Body of pancreas (tissue), 4 donors: ENCODE results near the gene ALDH8A1.

ENCODE experiments used
- CTCF ChIP-seq, 7 experiments: fragments of 450-650 bp in 4 of 7; fragments of 200-600 bp in 3 of 7; sonication (generic) in 3 of 7; IDR thresholded peaks; one replicate each; pipeline ENCODE4 v1.5.1; 2016 to 2019; ENCODE audit warnings: antibody characterized with exemption in 7 of 7
- POLR2A ChIP-seq, 3 donors: fragments of 450-650 bp; IDR thresholded peaks; one replicate each; pipeline ENCODE4 v1.6.1; 2016; ENCODE audit warnings: antibody characterized with exemption in 3 of 3, mild to moderate bottlenecking in 2 of 3

DNA sequence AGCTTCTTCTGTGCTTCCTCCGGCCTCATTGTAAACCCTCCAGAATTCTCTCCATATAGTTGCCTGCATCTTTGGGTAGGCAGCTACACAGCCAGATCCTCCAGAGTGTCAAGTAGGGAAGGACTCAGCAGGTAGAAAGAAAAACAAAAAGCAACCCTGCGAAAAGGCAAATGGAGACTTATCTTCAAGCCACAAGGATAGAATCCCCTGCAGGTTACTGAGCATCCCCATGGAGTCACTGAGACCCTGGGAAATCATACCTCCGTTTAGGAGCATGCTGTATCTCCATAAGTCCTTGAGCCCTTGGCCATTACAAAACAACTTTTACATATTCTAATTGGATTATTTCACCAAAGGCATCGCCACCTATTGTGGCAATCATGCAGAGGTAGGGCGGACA lies 28.6 kb downstream of the ALDH8A1 start:
- no peak for TF ChIP-seq CTCF (IDR thresholded peaks at IDR 0.05)
- no peak for TF ChIP-seq POLR2A (IDR thresholded peaks at IDR 0.05)
